Right lobe of liver (tissue), 4 donors: ENCODE measurements around the gene CPED1.

ENCODE experiments used
- POLR2A ChIP-seq: fragments of 450-650 bp; IDR thresholded peaks from one replicate; pipeline ENCODE4 v1.6.1; 2017; ENCODE audit warnings: antibody characterized with exemption, mild to moderate bottlenecking
- TF ChIP-seq, protein P1 (sequence below), 4 donors: fragments of 200-600 bp in 3 of 4; fragments of 450-650 bp in 1 of 4; IDR thresholded peaks; one replicate each; pipeline versions ENCODE4 v1.5.1 to v1.8.0; 2016 to 2022; ENCODE audit warnings: antibody characterized with exemption in 4 of 4, mild to moderate bottlenecking in 2 of 4
- donor health status: DM: no; HTN: no; CAD: no.
- donor health status: DM: no; HTN: no; CAD: no.
- donor health status: DM: no; HTN: yes; CAD: no.

DNA sequence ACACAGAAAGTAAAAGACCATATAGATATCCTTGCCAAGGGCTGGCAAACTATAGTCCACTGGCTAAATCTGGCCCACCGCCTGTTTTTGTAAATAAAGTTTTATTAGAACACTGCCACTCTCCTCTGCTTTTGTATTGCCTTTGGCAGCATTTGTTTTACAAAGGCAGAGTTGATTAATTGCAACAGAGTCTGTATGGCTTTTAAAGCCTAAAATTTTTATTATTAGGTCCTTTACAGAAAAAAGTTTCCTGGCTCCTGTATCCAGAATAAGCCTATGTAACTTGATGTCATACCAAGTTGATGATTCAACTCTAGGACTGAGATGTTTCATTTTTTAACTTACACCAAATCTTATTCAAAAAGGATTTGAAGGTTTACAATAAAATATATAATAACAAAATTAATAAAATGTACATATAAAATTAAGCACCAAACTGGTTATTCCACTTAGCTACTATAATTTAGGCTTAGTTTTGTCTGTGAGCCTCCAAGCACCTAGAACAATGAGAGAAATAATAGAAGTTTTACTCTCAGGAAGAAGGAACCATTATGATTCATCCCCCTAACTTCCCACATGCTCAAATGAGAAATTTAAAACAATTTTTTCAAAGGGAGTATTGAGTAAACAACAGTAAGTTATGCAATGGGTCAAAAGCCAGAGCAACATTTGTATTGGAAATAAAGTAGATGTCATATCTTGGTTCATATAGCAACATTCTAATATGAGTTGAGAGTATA lies 31.9 kb downstream of the CPED1 start:
- TF ChIP-seq, protein P1, sequence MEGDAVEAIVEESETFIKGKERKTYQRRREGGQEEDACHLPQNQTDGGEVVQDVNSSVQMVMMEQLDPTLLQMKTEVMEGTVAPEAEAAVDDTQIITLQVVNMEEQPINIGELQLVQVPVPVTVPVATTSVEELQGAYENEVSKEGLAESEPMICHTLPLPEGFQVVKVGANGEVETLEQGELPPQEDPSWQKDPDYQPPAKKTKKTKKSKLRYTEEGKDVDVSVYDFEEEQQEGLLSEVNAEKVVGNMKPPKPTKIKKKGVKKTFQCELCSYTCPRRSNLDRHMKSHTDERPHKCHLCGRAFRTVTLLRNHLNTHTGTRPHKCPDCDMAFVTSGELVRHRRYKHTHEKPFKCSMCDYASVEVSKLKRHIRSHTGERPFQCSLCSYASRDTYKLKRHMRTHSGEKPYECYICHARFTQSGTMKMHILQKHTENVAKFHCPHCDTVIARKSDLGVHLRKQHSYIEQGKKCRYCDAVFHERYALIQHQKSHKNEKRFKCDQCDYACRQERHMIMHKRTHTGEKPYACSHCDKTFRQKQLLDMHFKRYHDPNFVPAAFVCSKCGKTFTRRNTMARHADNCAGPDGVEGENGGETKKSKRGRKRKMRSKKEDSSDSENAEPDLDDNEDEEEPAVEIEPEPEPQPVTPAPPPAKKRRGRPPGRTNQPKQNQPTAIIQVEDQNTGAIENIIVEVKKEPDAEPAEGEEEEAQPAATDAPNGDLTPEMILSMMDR (IDR thresholded peaks at IDR 0.05): no peak
- TF ChIP-seq POLR2A: no peak
